ENCODE measurements around the gene MARCO.

- TF ChIP-seq CTCF (IDR thresholded peaks at IDR 0.05): no peak
- TF ChIP-seq POLR2A (IDR thresholded peaks at IDR 0.05): no peak
These were observed 28.6 kb downstream of the MARCO start for GRCh38 chr2:118970396-118971135.
